Astrocyte of the spinal cord (primary cell): ENCODE data around the gene CTF1.
"Not testable (repeated sequence)": the region's sequence is repeated elsewhere in the genome, so short reads cannot be mapped to it uniquely, and the experiment has no call there.

Experiments
- DNase-seq: peaks from one replicate; pipeline ENCODE4 v3.0.0; 2011; ENCODE audit warnings: low read depth, low spot score
- H3K4me3 ChIP-seq: 2 replicates; pipeline ENCODE4 v1.5.1; 2011; ENCODE audit warnings: low read depth, mild to moderate bottlenecking, low read length, moderate library complexity
- CTCF ChIP-seq: IDR thresholded peaks from 2 replicates; pipeline ENCODE4 v1.5.1; 2012; ENCODE audit warnings: low read depth, mild to moderate bottlenecking, low read length, inconsistent platforms
- in situ Hi-C: cut with HindIII; loops from 2 replicates; pipeline ENCODE4 v1.10.0; 2017; ENCODE audit warnings: low sequenced_read_pairs

Gene CTF1

GRCh38 chr16:30888856-30889499 is 7.4 kb upstream of the CTF1 start:
- DNase-seq = no peak
- no peak for TF ChIP-seq CTCF

GRCh38 chr16:30889721-30890120 is 6.7 kb upstream of the CTF1 start:
- no peak for TF ChIP-seq CTCF
- in situ Hi-C loops = loop anchor here (25.0 kb wide), 1 partner anchor 102 kb away; the partner anchor contains the start of gene ZNF629
- DNase-seq = no peak
- no peak overlapping the region for H3K4me3 ChIP-seq

More at GRCh38 chr16:30888856-30889499, 7.4 kb upstream of the CTF1 start:
- in situ Hi-C loops = loop anchor here (25.0 kb wide), 1 partner anchor 102 kb away; the partner anchor contains the start of gene ZNF629
- H3K4me3 ChIP-seq = no peak overlapping the region

- DNase-seq, H3K4me3 ChIP-seq: not testable (repeated sequence)
- in situ Hi-C loops = loop anchor here (25.0 kb wide), 1 partner anchor 104 kb away; the partner anchor contains the start of gene ZNF629
These were observed 5.2 kb upstream of the CTF1 start for GRCh38 chr16:30891043-30891823.

GRCh38 chr16:30892670-30893416 is 3.6 kb upstream of the CTF1 start:
- in situ Hi-C loops = loop anchor here (25.0 kb wide), 1 partner anchor 106 kb away; the partner anchor contains the start of gene ZNF629
- no peak for DNase-seq
- peak overlapping the region; percentile 88 for H3K4me3 ChIP-seq
- no peak for TF ChIP-seq CTCF

- in situ Hi-C loops = loop anchor here (25.0 kb wide), 1 partner anchor 106 kb away; the partner anchor contains the start of gene ZNF629
- peak overlapping the region; percentile 88 for H3K4me3 ChIP-seq
- no peak for DNase-seq
- TF ChIP-seq CTCF = no peak
These were observed 3.0 kb upstream of the CTF1 start for GRCh38 chr16:30893417-30893743.

GRCh38 chr16:30893744-30894539 is 2.5 kb upstream of the CTF1 start, which contains the start of gene BCL7C:
TSS of gene BCL7C (minus strand) at chr16:30894077. CDS start at chr16:30893944, 133 bp downstream.
- in situ Hi-C loops = loop anchor here (25.0 kb wide), 1 partner anchor 107 kb away; the partner anchor contains the start of gene ZNF629

More at GRCh38 chr16:30893744-30894539, 2.5 kb upstream of the CTF1 start, which contains the start of gene BCL7C:
- peak within 1 kb of the TSS; percentile 88 for H3K4me3 ChIP-seq
- DNase-seq = peak; percentile 86
- TF ChIP-seq CTCF = peak; percentile 43
